K562 (cell line): ENCODE data around the gene TMEM33. TPM values are rescaled to one million over a fixed set of nuclear protein-coding genes. Genes with fewer than 3 reads are reported as not detected.

Source experiments
- LEF1 ChIP-seq: fragments of 450-650 bp; IDR thresholded peaks from 2 replicates; pipeline ENCODE4 v1.6.1; 2016; ENCODE audit warnings: mild to moderate bottlenecking
- MGA ChIP-seq: fragments of 450-650 bp; IDR thresholded peaks from 2 replicates; pipeline ENCODE4 v1.6.1; 2016; ENCODE audit warnings: mild to moderate bottlenecking, moderate library complexity
- MXD1 ChIP-seq: fragments of 250-450 bp; sonication (Bioruptor Pico); IDR thresholded peaks from 2 replicates; pipeline ENCODE4 v1.8.0; 2021; ENCODE audit warnings: borderline replicate concordance, mild to moderate bottlenecking, moderate library complexity; ENCODE audit not compliant: poor library complexity, severe bottlenecking
- RCOR1 ChIP-seq, 2 experiments: IDR thresholded peaks; 2 replicates each; pipeline ENCODE4 v1.6.1; 2012; ENCODE audit warnings: low read depth in 2 of 2, low read length in 2 of 2, borderline replicate concordance in 1 of 2, improper control_type of control experiment in 1 of 2
- RERE ChIP-seq: sonication (generic); formaldehyde crosslinking; IDR thresholded peaks from 2 replicates; pipeline ENCODE4 v1.8.0; 2023; ENCODE audit warnings: missing genetic modification reagents, mild to moderate bottlenecking, borderline replicate concordance
- RUNX1 ChIP-seq: sonication (generic); IDR thresholded peaks from 2 replicates; pipeline ENCODE4 v1.6.1; 2016; ENCODE audit warnings: antibody characterized with exemption, low read depth
- USF2 ChIP-seq: sonication (generic); formaldehyde crosslinking; IDR thresholded peaks from 2 replicates; pipeline ENCODE4 v1.5.0; 2020; ENCODE audit warnings: missing genetic modification reagents
- ZFX ChIP-seq: sonication (generic); formaldehyde crosslinking; IDR thresholded peaks from 2 replicates; pipeline ENCODE4 v1.8.0; 2022; ENCODE audit warnings: mild to moderate bottlenecking, missing genetic modification reagents, moderate library complexity
- polyA plus RNA-seq, 8 experiments: library from polyadenylated mRNA; depleted of rRNA in 4 of 8; stranded (reverse) in 5 of 8; unstranded in 3 of 8; fragments of >200 nt; fragmentation: Nextera tagmentation in 2 of 8; fragmentation: Illumina TruSeq in 1 of 8; extraction: Ambion mirVana in 2 of 8; extraction: Trizol in 1 of 8; gene quantifications; 2 replicates each; pipeline versions ENCODE4 v1.2.1 to v1.2.3, GENCODE V29; 2011 to 2014; ENCODE audit warnings: inconsistent platforms in 1 of 8, missing spikeins in 1 of 8
- total RNA-seq, 7 experiments: library from RNA; depleted of rRNA in 6 of 7; stranded (reverse); fragments of >200 nt in 6 of 7; fragmentation: Illumina TruSeq in 2 of 7; extraction: Trizol in 2 of 7; gene quantifications; 2 replicates each; pipeline versions ENCODE4 v1.2.1 to v1.2.3, GENCODE V29; 2011 to 2021; ENCODE audit warnings: low replicate concordance in 1 of 7

The TMEM33 gene
- total and polyA plus RNA-seq, 9 of the 15 experiments (the other 6 are each of a cell fraction or from before 2014, with no cell fraction given), result 16.8 to 85.9 (median 67.9) TPM

- peak; percentile 88 for TF ChIP-seq MGA
- TF ChIP-seq USF2, result peak; percentile 57
- peak; percentile 27 for TF ChIP-seq ZFX (CRISPR knock-in tag)
- TF ChIP-seq RUNX1, result no peak
- no peak for TF ChIP-seq RERE (CRISPR knock-in tag)
- no peak for TF ChIP-seq RCOR1 (IDR thresholded peaks at IDR 0.05; ENCODE audit: borderline replicate concordance in 1 of 2, low read depth in 2 of 2, low read length in 2 of 2)
- TF ChIP-seq LEF1, result no peak
- peak; percentile 20 for TF ChIP-seq MXD1
Measured at GRCh38 chr4:41935652-41936021, 408 bp downstream of the TMEM33 start (continued).
